ENCODE data around the gene PLPP4.

PLPP4 gene

DNA sequence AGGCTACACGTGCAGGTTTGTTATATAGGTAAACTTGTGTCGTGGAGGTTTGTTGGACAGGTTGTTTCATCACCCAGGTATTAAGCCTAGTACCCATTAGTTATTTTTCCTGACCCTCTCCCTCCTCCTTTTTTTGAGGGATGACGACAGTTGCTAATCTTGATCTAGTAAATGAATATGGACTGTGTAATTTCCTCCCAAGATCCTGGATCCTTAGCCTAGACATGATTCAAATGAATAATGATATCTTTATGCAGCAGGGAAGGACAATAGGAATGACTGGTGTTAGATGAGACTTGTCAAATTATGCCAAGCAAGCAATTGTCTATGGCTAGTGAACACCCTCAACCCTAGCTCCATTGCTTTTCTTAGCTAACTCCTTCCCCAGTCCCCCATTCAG is 156.2 kb downstream of the PLPP4 start:
- no peak for DNase-seq

DNA sequence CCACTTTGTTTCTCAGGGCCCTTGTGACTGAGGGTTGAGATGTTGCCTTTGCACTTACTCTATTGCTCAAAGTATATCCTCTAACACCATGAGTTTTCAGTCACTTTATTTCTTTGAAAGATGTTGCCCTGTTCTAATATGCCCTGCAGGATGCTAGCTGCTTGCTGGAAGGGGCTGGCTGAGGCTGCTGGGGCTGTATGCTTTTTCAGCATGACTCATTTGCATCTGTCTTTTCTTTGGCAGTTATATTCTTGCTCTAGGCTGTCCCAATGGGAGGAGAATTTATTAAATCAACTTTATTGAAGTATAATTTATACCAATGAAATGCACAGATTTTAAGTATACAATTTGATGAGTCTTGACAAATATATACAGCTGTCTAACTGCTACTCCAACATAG is 157.7 kb downstream of the PLPP4 start:
- DNase-seq: no peak

DNA sequence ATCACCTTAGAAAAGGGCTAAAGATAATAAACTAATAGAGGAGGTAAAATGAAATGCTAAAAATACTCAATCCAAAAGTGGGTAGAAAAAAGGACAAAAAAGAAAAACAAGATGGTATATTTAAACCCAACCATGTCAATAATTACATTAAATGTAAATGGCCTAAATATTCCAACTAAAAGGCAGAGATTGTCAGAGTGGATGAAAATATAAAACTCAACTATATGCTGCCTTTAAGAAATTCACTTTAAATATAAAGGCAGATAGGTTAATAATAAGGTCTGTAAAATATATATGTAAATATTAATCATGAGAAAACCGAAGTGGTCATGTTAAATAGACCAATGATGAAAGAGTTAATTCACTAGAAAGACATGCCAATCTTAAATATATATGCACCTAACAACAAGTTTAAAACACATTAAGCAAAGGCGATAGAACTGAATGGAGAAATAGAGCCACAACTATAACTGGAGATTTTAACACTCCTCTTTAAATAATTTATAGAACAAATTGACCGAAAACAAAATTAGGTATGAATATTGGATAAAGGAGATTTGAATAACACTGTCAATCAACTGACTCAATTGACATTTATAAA is 159.4 kb downstream of the PLPP4 start:
- DNase-seq: no peak

DNA sequence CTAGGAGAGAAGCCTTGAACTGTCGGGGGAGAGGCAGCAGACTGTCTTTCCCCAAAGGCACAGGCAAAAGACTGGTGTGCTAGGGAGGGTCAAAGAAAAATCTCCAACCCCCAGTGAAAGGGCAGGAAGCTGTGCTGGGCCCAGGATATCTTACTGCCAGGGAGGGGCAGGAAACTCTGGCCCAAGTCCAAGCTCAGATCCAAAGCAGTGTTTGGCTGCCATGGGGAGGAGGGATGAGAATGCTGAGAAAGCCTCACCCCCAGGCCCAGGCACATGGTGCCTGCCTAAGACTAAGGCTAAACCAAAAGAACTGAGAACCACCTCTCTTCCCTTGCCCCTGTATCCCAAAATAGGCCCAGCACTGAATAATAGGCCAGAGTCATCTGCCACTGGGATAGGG is 171.2 kb downstream of the PLPP4 start:
- DNase-seq: no peak

DNA sequence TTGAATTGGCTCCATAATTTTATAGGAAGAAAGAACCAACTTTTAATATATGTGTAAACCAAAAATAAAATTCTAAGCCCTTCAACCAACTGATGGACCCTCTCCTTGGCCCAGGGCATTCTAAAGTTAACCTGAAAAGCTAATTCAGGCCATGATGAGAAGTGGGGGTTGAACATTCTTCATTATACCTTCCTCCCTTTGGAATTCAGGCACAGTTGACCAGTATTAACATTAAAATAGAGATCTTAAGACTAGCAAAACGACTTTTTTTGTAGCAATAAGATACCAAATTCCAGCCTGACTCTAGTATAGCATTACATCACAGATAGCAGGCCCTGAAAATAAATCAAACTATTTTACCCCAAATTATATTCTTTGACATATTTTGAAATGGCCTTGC is 173.2 kb downstream of the PLPP4 start:
- DNase-seq: no peak

DNA sequence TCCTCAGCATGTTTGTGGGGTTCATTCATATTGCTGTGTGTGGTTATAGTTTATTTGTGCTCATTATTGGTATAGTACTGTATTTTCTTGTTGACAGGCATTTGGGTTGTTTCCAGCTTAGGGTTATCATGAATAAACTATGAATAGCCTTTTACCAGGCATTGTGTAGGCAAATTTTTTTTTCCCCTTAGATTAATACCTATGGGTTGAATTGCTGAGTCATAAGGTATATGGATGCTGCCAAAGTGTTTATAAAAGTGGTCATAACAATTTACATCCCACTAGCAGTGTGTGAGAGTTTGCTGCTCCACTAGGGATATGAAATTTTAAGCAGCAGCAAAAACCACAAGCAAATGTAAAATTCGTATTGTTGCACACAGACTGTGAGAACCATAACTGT is 175.0 kb downstream of the PLPP4 start:
- DNase-seq: no peak

DNA sequence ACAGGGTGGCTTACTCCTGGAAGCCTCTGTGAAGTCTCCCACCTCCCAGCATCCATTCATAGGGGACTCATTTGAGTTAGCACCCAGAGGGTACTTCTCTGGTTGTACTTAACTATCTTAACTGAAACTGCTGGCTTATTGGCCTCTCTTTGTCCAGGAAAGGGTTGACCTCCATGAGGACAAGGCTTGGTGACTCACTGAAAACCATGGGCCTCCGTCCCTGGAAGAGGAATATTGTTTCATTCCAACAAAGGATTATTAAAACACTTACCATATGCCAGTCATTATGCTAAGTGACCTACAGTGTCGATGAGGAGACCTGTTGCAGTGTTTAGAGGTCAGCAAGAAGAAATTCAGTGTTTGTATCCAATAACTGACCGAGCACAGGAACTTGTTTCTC is 175.9 kb downstream of the PLPP4 start:
- DNase-seq: no peak

DNA sequence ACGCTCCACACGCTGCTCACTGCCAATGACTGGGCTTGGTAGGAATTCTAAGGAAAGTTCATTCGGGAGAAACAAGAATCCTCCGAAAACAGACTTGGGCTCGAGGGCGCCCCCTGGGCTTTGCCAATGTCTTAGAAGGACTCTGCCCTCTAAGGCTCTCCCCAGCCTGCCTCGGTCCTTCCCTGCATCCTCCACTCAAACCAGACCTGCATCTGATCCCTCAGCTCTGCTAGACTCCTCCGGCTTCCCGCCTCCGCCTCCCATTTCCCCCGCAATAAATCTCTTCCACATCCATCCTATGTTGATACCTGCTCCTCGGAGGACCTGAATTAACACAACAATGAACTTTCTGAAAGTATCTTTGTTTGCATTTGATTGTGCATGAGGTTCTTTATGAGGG is 177.6 kb downstream of the PLPP4 start:
- DNase-seq: no peak
